SK-N-MC (cell line): ENCODE results near the gene HSPA2.

ENCODE experiments used
- DNase-seq: peaks from one replicate; pipeline ENCODE4 v3.0.0-alpha.2; 2011; ENCODE audit warnings: low read depth, low spot score
- H3K27ac ChIP-seq: fragments of 200-600 bp; sonication (generic); 2 replicates; pipeline ENCODE4 v1.5.1; 2016; ENCODE audit warnings: mixed run types
- H3K36me3 ChIP-seq: fragments of 200-600 bp; sonication (generic); 2 replicates; pipeline ENCODE4 v1.6.1; 2017; ENCODE audit warnings: antibody characterized with exemption, low read length, mixed read lengths; ENCODE audit not compliant: insufficient read depth
- H3K4me3 ChIP-seq: fragments of 200-600 bp; sonication (generic); 2 replicates; pipeline ENCODE4 v1.5.1; 2016
- H3K9ac ChIP-seq: fragments of 200-600 bp; sonication (generic); 2 replicates; pipeline ENCODE4 v1.8.0; 2017; ENCODE audit warnings: mixed run types, mixed read lengths; ENCODE audit not compliant: insufficient read length
- H3K9me3 ChIP-seq: fragments of 200-600 bp; sonication (generic); 2 replicates; pipeline ENCODE4 v1.6.1; 2017; ENCODE audit warnings: low read depth, mild to moderate bottlenecking, antibody characterized with exemption, low read length, moderate library complexity, mixed read lengths
- EZH2 ChIP-seq: fragments of 200-600 bp; sonication (generic); IDR thresholded peaks from one replicate; pipeline ENCODE4 v1.6.1; 2017; ENCODE audit warnings: antibody characterized with exemption
- FOXP2 ChIP-seq: optimal IDR thresholded peaks from 2 replicates; pipeline ENCODE3; 2011; ENCODE audit warnings: mild to moderate bottlenecking, moderate library complexity; ENCODE audit not compliant: insufficient read depth; ENCODE audit errors: extremely low read length, control extremely low read depth
- POLR2AphosphoS5 ChIP-seq: IDR thresholded peaks from 2 replicates; pipeline ENCODE4 v1.6.1; 2012; ENCODE audit warnings: mild to moderate bottlenecking, low read depth, low read length, borderline replicate concordance

Gene HSPA2

DNA sequence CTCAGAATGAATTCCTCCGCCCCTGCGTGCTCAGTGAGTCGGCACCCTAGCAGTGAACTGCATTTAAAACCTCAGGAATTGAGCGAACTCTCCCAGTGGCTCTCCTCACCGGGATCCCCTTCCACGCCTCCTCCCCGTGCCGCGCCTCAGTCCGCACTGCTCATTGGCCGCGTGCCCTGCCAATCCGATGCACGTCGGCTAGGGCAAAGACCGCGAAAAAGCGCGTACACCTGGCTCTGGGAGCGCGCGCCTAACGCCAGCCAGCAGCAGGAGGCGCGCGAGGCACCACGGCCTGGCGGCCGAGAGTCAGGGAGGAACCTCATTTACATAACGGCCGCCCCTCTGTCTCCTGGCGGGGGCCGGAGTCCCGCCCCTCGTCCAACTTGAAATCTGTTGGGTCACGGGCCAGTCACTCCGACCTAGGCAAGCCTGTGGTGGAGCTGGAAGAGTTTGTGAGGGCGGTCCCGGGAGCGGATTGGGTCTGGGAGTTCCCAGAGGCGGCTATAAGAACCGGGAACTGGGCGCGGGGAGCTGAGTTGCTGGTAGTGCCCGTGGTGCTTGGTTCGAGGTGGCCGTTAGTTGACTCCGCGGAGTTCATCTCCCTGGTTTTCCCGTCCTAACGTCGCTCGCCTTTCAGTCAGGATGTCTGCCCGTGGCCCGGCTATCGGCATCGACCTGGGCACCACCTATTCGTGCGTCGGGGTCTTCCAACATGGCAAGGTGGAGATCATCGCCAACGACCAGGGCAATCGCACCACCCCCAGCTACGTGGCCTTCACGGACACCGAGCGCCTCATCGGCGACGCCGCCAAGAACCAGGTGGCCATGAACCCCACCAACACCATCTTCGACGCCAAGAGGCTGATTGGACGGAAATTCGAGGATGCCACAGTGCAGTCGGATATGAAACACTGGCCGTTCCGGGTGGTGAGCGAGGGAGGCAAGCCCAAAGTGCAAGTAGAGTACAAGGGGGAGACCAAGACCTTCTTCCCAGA, at the start of gene HSPA2:
HSPA2 (plus strand) TSS at position 534 of the 995 bp plus-strand sequence; CDS start at position 643, 109 bp downstream.
- DNase-seq: no peak
- TF ChIP-seq FOXP2: no peak
- peak; percentile 44 for TF ChIP-seq POLR2AphosphoS5
- TF ChIP-seq EZH2: no peak
- Histone ChIP-seq H3K9me3 (no peaks in the 10 kb centered on the region), H3K27ac (no peak within 1 kb of the TSS), H3K36me3 (no peaks in the 10 kb centered on the region), H3K9ac (no peak within 1 kb of the TSS), H3K4me3 (no peak within 1 kb of the TSS)

DNA sequence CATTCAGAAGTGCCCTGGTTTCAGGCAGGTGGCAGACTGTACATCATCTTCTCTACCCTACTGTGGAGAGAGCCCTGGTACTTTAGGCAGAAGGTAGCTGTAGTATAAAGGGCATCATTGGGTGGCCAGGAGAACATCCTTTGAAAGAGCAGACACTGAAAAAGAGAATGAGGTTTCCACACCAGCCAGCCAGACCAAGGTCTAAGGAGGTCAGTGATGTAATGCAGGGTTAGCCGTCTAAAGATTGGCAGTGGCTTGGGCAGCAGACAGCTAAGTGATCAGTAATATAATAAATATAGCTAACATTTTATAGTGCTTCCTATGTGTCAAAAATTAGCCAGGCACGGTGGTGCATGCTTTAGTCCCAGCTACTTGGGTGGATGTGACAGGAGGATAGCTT, 48.9 kb upstream of the HSPA2 start:
- no peak overlapping the region for H3K27ac ChIP-seq
- H3K9me3 ChIP-seq: no peaks in the 10 kb centered on the region
- H3K4me3 ChIP-seq: no peak overlapping the region
- TF ChIP-seq EZH2 (no peak), FOXP2 (no peak), POLR2AphosphoS5 (no peak)
- no peak overlapping the region for H3K9ac ChIP-seq
- peaks cover 25% of the 10 kb centered on the region for H3K36me3 ChIP-seq
- DNase-seq: no peak

DNA sequence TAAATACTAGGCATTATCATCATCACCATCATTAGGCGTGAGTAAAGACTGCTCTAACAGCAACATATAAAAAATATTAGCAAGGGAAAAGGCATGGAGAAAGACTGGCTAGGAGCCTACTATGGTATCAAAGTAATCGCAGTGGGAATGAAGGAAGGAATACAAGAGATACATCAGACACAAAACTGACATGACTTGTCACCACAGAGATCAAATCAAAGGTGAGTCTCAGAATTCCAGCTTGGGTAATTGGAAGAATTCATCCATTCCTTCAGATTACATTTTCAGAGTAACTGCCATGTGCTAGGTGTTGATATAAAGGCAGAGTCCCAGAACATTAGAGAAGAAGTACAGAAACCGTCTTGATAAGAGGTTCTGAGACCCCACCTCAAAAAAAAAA, 47.1 kb upstream of the HSPA2 start:
- no peak for DNase-seq
- Histone ChIP-seq H3K4me3 (no peak overlapping the region), H3K27ac (no peak overlapping the region), H3K9me3 (no peaks in the 10 kb centered on the region), H3K9ac (no peak overlapping the region), H3K36me3 (peaks cover 8% of the 10 kb centered on the region)
- TF ChIP-seq EZH2: no peak
- no peak for TF ChIP-seq FOXP2
- no peak for TF ChIP-seq POLR2AphosphoS5

DNA sequence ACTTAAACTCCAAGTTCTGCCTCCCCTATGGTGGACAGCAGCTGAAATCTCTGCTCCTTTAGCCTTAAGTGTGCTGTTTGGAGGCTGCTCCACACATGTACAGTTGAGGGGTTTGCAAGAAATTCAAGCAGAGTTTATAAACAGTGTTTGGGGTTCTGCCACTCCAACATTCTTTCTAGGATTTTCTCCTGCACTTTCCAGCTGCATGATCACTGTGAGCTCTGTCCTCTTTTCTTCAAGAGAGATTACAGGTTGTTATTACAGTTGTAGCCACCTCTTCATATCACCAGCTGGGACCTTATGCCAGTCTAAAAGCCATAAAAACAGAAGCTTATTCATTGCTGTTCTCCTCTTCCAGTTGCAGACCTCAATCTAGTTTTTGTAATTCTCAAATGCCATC, 45.3 kb upstream of the HSPA2 start:
- DNase-seq: no peak
- Histone ChIP-seq H3K9me3 (no peaks in the 10 kb centered on the region), H3K36me3 (peaks cover 6% of the 10 kb centered on the region; the same call in 1 of the 2 replicates), H3K27ac (no peak overlapping the region), H3K4me3 (no peak overlapping the region), H3K9ac (no peak overlapping the region)
- TF ChIP-seq POLR2AphosphoS5 (no peak), EZH2 (no peak), FOXP2 (no peak)

DNA sequence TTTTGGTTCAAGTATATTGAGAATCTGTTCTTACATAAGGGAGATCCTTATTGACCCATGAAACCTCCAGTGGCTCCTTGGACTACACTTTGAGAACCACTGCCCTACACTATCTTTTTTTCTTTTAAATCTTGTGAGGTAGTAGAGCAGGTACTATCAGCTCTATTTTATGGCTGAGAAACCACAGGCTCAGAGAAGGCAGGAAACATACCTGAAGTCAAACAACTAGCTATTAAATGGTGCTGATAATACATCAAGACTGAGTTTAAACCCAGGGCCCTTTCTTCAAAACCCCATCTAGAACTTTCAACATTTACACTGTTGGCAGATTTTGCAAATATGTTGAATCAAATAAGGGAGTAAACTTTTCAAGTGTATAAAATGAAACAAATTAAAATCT, 43.8 kb upstream of the HSPA2 start:
- TF ChIP-seq EZH2 (no peak), POLR2AphosphoS5 (no peak), FOXP2 (no peak)
- Histone ChIP-seq H3K36me3 (peaks cover 6% of the 10 kb centered on the region; the same call in 1 of the 2 replicates), H3K27ac (no peak overlapping the region), H3K9me3 (no peaks in the 10 kb centered on the region), H3K9ac (no peak overlapping the region), H3K4me3 (no peak overlapping the region)
- no peak for DNase-seq

DNA sequence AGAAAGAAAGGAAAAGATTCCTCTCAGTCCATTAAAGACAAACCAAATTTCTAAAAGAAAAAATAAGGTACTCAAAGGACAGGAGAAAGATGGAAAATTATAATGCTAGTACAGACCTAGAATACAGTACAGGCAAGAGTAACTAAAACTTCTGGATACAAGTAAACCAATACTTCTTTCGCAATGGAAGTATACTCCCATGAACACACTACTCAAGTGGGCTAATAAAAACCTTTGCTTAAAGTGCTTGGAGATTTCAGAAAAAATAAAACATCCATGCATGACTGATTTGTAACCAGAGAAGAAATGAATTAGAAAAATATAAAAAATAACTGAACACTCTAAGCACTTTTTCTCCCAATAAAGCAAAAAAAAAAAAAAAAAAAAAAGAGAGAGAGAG, 40.5 kb upstream of the HSPA2 start:
- H3K27ac ChIP-seq: peak overlapping the region; percentile 11; the same call in 1 of the 2 replicates
- no peak overlapping the region for H3K4me3 ChIP-seq
- TF ChIP-seq EZH2 (no peak), FOXP2 (no peak)
- H3K9ac ChIP-seq: peak overlapping the region; percentile 35
- H3K36me3 ChIP-seq: peaks cover 6% of the 10 kb centered on the region; the same call in 1 of the 2 replicates
- DNase-seq: no peak
- no peaks in the 10 kb centered on the region for H3K9me3 ChIP-seq

DNA sequence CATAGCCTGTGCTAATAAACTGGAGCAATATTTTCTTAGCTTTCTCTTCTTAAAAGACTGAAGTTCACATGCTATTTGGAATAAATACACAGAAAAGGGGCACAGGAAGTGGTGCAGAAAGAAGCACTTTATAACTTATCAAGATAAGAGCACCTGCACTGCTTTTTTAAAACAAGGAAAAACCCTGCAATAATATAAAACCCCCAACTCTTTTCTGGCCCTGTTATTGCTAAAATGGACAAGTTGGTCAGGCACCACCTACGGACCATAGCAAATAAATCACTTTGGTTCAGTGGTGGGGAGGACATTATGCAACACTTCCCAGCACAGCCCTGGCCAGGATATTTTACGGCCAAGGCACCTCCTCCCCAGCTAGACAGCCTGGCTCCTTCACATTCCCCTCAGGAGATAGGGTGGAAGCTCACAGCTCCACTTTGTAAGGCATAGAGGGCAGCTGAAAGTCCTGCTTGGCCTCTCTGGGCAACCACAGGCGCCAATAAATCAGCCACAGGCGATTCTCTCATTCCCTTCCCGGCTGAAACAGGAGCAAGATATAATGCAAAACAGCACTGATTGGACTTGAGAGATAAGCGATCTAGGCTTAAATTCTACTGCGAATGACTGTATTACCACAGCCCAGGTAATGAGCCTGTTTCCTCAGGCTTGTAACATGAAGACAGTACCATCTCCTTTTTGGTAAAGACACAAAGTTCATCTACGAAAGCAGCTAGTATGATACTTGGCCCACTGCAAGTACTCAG, 39.0 kb upstream of the HSPA2 start:
- no peak for DNase-seq
- TF ChIP-seq POLR2AphosphoS5 (peak; percentile 43; the same call in 1 of the 2 replicates), FOXP2 (no peak), EZH2 (no peak)
- H3K36me3 ChIP-seq: peaks cover 3% of the 10 kb centered on the region; the same call in 1 of the 2 replicates
- H3K9ac ChIP-seq: peak overlapping the region; percentile 95
- peak overlapping the region; percentile 85 for H3K27ac ChIP-seq
- peak overlapping the region; percentile 90 for H3K4me3 ChIP-seq
- H3K9me3 ChIP-seq: no peaks in the 10 kb centered on the region

DNA sequence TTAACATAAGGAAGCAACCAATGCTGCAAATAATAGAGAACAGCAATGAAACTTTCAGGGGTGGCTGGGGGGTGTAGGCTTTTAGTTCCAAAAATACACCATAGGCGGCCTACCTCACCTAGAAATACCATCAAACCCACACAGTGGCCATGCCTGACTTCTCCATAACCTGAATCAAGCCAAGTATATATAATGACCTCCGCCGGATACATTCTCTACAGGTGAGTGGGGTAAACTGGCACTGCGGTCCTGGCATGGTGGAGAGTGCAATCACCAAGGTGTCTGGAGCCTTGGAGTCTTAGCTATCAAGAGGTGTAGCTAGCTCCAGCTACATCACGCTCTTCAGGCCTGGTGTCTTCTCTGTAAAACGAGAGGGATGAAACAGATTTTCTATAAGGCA, 38.1 kb upstream of the HSPA2 start:
- TF ChIP-seq EZH2: no peak
- TF ChIP-seq FOXP2: no peak
- TF ChIP-seq POLR2AphosphoS5: no peak
- peak overlapping the region; percentile 90 for H3K4me3 ChIP-seq
- peak overlapping the region; percentile 90 for H3K27ac ChIP-seq
- peak overlapping the region; percentile 95 for H3K9ac ChIP-seq
- H3K36me3 ChIP-seq: peaks cover 3% of the 10 kb centered on the region; the same call in 1 of the 2 replicates
- no peak for DNase-seq
- no peaks in the 10 kb centered on the region for H3K9me3 ChIP-seq
